GM19043 (cell line): ENCODE results near the gene PPP6R3.
"Not testable (repeated sequence)": the region's sequence is repeated elsewhere in the genome, so short reads cannot be mapped to it uniquely, and the experiment has no call there.

Source experiments
- ATAC-seq: cut with Tn5 transposase; IDR thresholded peaks from one replicate; pipeline ENCODE4 v1.9.1; 2021; ENCODE audit warnings: low read depth; ENCODE audit not compliant: unreplicated experiment

The PPP6R3 gene

DNA sequence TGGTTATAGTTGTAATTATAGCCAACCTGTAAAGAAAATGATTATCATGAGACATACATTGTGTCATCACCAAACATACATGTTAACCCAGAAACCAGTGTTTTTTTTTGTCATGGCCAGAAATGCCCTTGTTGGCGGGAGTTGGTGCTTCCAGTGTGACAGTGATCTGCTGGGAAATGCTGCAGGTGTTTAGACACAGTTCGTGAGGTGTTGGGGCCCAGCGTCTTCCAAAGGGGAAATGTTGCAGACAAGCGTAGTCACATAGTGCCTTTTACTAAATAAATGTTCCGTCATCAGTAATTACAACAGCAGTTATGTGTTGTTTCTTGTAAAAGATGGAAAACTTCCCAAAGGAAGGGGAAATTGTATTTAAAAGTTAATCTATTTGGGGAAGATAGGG, 131.2 kb downstream of the PPP6R3 start:
- ATAC-seq, result no peak

GRCh38 chr11:68593441-68593840, 132.9 kb downstream of the PPP6R3 start:
- no peak for ATAC-seq

GRCh38 chr11:68594123-68594522, 133.6 kb downstream of the PPP6R3 start:
- ATAC-seq, result no peak

DNA sequence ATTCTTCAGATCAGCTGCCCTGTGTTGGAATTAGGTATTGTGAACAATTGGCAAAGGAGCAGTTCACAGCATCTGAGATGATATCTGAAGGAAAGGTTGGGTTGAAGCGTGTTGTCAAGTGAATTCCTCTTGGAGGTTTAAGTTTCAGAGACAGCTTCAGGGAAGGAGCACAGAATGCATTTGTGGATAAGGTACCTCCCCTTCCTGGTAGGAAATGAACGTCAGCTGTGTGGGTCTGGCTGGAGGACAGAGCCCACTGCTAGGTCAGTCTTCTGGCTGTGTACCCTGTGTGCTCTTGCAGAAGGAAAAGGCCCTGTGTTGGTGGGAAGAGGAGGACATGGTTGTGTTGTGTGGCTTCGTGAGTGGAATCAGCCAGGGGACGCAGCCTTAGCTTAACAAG, 135.7 kb downstream of the PPP6R3 start:
- no peak for ATAC-seq

GRCh38 chr11:68598816-68599653, 138.5 kb downstream of the PPP6R3 start:
- ATAC-seq, result no peak

DNA sequence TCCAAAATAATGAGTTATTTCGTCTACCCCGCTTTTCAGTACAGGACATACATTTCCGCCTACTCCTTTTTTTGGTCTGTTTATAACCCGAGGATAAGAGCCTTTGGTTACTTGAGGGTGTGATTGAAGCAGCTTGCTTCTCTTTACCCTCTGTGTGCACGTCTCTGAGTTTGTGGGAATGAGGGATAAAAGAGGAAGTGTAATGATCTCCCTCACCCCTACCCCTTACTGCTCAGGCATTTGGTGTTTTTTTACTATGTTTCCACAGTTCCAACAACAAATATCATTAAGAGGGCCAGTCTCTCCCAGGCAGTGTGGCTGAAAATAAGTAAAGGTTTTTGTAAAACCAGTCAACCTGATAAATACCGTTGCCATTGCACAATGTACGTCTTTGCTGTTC, 140.6 kb downstream of the PPP6R3 start:
- no peak for ATAC-seq

- ATAC-seq, result no peak
Observed at GRCh38 chr11:68609761-68610160, 149.2 kb downstream of the PPP6R3 start.

DNA sequence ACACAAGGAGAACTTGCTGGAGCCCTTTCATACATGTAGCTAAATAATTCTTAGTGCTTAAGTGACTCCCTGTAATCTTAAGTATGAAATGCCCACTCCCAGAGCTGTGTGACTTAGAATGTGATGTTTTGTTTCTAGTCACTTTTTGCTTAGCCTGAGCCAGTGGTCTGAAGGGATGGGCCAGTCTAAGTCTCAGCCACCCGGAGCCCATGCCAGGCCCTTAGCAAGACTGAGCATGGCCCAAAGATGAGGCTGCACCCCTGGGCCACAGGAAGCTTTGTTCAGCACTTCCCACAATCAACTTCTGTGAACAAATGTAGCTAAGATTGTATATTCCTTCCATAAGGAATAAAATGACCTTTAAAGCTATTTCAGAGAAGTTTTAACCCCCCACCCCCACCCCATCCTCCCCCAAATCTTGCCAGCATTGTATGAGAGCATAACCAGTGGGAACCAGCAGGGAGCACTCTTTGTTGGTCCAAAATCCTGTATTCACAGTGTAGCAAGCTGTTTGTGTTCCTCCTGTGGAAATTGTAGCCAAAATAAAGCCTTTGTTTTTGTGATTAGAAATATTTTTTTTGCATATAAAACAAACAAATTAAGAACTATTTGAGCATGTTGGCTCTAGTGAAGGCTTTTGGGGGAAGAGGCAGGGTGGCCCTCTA, 150.0 kb downstream of the PPP6R3 start:
- ATAC-seq, result no peak

GRCh38 chr11:68615657-68616056, 155.1 kb downstream of the PPP6R3 start:
- no peak for ATAC-seq

GRCh38 chr11:68617925-68618809, 157.6 kb downstream of the PPP6R3 start:
- ATAC-seq, result no peak

DNA sequence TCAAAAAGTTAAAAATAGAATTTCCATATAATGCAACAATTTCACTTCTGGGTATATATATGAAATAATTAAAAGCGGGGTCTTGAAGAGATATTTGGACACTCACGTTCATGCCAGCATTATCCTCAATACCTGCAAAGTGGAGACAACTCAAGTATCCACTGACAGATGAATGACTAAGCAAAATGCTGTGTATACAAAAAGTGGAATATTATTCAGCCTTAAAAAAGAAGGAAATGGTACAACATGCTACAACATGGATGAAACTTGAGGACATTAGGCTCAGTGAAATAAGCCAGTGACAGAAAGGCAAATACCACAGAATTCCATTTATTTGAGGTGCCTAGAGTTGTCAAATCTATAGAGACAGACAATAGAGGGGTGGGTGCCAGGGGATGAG, 161.3 kb downstream of the PPP6R3 start:
- ATAC-seq, result no peak

GRCh38 chr11:68623706-68624105, 163.2 kb downstream of the PPP6R3 start:
- not testable (repeated sequence) for ATAC-seq

- not testable (repeated sequence) for ATAC-seq
Observed at GRCh38 chr11:68625069-68625468, 164.5 kb downstream of the PPP6R3 start.

DNA sequence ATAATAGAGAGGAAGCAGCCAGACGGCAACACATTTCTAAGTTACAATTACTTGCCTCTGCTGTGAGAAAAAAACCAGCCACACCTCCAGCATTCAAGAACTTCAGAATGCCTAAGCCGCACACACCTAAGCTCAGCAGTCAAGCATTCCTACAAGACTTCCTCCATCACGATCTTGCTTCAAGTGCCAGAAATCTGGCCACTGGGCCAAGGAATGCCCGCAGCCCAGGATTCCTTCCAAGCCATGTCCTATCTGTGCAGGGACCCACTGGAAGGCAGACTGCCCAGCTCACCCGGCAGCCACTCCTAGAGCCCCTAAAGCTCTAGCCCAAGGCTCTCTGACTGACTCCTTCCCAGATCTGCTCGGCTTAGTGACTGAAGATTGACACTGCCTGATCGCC, 165.7 kb downstream of the PPP6R3 start:
- ATAC-seq, result not testable (repeated sequence)

DNA sequence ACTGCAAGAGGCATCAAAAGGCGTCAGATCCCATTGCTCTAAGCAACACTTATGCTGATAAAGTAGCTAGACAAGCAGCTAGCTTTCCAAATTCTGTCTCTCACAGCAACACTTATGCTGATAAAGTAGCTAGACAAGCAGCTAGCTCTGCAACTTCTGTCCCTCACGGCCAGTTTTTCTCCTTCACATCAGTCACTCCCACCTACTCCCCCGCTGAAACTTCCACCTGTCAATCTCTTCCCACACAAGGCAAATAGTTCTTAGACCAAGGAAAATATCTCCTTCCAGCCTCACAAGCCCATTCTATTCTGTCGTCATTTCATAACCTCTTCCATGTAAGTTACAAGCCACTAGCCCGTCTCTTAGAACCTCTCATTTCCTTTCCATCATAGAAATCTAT, 168.3 kb downstream of the PPP6R3 start:
- not testable (repeated sequence) for ATAC-seq

- ATAC-seq, result not testable (repeated sequence)
Observed at GRCh38 chr11:68632375-68632774, 171.8 kb downstream of the PPP6R3 start.

GRCh38 chr11:68632802-68633201, 172.2 kb downstream of the PPP6R3 start:
- ATAC-seq, result no peak

GRCh38 chr11:68634606-68635005, 174.1 kb downstream of the PPP6R3 start:
- ATAC-seq, result not testable (repeated sequence)

- ATAC-seq, result not testable (repeated sequence)
Observed at GRCh38 chr11:68635172-68635571, 174.6 kb downstream of the PPP6R3 start.

DNA sequence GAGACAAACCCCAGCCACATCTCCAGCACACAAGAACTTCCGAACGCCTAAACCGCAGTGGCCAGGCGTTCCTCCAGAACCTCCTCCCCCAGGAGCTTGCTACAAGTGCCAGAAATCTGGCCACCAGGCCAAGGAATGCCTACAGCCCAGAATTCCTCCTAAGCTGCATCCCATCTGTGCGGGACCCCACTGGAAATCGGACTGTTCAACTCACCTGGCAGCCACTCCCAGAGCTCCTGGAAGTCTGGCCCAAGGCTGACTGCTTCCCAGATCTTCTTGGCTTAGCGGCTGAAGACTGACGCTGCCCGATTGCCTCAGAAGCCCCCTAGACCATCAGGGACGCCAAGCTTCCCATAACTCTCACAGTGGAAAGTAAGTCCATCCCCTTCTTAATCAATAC, 175.3 kb downstream of the PPP6R3 start:
- ATAC-seq, result not testable (repeated sequence)

GRCh38 chr11:68639322-68639721, 178.8 kb downstream of the PPP6R3 start:
- not testable (repeated sequence) for ATAC-seq
